ENCODE measurements around the gene ITGAD.

Gene ITGAD

DNA sequence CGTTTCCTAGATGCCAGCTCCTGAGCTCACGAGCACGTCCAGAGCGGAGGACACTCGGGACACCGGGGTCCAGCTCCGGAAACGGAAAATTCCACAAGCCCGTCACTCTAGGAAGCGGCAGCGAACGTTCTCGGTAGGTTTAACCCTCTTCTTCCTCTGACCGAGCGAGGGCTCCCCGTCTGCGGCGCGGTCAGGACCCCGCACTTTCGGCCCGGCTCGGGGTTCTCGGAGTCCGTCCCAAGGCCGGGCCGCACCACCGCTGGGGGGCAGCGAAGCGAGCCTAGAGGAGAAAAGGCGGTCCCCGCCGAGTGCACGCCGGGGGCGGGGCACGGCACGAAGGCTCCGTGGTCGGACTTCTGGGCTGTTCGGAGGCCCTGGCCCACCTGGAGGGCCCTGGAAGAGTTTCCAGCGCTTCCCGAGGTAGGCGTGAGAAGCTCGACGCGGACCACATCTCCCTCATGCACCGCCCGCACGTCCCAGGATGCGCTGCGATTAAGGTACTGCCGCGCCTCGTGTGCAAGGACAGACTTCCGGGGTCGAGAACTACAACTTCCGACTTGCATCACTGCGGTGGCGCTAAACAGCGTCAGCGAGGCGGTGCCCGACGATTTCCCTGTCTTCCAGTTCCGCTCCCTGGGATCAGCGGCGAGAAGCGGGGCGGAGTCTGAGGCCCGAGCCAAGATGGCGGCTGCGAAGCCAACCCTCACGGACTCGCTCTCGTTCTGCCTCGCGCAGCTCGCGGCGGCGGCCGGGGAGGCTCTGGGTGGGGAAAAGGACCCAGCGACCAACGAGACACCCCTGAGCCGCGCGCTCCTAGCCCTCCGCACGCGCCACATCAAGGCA lies 65.9 kb downstream of the ITGAD start, which contains the start of gene ARMC5:
ARMC5 (plus strand) TSS at position 658 of the 843 bp plus-strand sequence; CDS start at position 682, 24 bp downstream.
- DNase-seq (ENCODE audit: low read depth in 2 of 3, low spot score in 1 of 3): peak; percentile 92 to 96 (median 96)

- peak; percentile 98 to 100 (median 100) for DNase-seq (ENCODE audit: low read depth in 2 of 3, low spot score in 1 of 3)
Measured at GRCh38 chr16:31459687-31460581, 66.8 kb downstream of the ITGAD start.

GRCh38 chr16:31460582-31461002 lies 67.5 kb downstream of the ITGAD start:
- DNase-seq (ENCODE audit: low read depth in 2 of 3, low spot score in 1 of 3): no peak

DNA sequence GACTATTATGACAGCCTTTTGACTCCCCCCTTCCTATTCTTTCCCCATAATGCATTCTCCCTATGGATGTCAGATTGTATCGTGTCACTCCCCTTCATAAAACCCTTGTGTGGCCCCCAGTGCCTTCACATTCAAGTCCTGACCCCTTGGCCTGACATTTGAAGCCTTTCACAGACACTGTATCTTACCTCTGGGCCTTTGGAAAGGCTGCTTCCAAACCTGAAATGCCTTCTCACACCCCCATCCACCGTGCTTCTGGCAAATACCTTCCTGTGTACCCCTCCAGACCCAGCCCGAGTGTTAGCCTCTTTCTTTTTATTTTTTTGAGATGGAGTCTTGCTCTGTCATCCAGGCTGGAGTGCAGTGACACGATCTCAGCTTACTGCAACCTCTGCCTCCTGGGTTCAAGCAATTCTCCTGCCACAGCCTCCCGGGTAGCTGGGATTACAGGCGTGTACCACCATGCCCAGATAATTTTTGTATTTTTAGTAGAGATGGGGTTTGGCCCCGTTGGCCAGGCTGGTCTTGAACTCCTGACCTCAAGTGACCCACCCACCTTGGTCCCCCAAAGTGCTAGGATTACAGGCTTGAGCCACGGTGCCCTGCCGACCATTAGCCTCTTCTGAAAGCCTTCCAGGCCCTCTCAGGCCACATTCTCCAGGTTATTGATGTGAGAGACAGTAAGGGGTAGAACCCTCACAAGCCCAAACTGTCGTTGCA lies 68.2 kb downstream of the ITGAD start:
- no peak for DNase-seq (ENCODE audit: low read depth in 2 of 3, low spot score in 1 of 3)

DNA sequence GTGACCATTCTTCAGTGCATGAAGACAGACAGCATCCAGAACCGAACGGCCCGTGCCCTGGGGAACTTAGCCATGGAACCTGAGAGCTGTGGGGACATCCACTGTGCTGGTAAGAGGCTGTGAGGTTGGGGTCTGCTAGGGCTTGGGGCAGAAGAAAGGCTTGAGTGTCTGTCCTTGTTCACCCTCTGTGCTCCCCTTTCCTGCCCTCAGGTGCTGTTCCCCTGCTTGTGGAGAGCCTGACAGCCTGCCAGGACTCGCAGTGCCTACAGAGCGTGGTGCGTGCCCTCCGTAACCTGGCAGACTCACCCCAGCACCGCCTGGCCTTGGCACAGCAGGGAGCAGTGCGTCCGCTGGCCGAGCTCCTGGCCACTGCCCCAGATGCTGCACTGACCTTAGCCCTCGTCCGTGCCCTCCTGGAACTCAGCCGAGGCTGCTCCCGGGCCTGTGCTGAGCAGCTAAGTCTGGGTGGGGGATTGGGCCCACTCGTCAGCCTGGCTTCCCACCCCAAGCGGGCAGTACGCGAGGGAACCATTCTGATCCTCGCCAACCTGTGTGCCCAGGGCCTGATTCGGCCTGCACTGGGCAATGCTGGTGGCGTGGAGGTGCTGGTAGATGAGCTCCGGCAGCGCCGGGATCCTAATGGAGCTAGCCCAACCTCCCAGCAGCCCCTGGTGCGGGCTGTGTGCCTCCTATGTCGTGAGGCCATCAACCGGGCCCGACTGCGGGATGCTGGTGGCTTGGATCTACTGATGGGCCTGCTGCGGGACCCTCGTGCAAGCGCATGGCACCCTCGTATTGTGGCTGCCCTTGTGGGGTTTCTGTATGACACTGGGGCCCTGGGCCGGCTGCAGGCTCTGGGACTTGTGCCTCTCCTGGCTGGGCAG lies 69.0 kb downstream of the ITGAD start:
- no peak for DNase-seq (ENCODE audit: low read depth in 2 of 3, low spot score in 1 of 3)

DNA sequence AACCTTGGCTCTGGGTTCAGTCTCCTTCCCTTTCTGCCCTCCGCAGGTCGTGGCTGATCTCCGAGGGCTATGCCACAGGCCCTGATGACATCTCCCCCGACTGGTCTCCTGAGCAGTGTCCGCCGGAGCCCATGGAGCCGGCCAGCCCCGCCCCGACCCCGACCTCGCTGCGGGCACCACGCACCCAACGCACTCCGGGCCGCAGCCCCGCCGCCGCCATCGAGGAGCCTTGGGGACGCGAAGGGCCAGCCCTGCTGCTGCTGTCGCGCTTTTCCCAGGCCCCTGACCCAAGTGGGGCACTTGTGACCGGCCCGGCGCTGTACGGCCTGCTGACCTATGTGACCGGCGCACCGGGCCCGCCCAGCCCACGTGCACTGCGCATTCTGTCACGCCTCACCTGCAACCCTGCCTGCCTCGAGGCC lies 71.2 kb downstream of the ITGAD start:
- DNase-seq (ENCODE audit: low read depth in 2 of 3, low spot score in 1 of 3): no peak

DNA sequence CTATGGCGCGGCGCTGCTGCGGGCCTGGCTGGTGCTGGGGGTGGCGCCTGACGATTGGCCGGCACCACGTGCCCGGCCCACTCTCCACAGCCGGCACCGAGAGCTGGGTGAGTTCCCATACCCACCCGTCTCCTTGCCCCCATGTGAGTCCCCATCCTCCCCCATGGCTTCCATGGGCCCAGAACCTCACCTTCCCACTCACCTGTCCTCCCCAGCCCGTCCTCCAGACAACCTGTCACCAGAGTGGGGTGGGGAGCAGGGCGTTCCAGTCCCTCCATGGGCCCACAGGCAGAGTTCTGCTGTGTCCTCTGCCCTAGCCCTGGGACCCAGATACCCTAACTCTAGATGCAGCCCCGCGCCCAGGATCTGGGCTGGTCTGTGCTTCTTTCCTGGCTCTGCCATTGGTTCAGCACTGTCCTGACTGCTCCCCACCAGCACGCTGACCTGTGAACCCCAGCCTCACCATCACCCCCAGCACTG lies 71.7 kb downstream of the ITGAD start:
- DNase-seq (ENCODE audit: low read depth in 2 of 3, low spot score in 1 of 3): no peak

GRCh38 chr16:31465788-31466370 lies 72.7 kb downstream of the ITGAD start:
- no peak for DNase-seq (ENCODE audit: low read depth in 2 of 3, low spot score in 1 of 3)

GRCh38 chr16:31466381-31466841 lies 73.3 kb downstream of the ITGAD start:
- DNase-seq (ENCODE audit: low read depth in 2 of 3, low spot score in 1 of 3): no peak

DNA sequence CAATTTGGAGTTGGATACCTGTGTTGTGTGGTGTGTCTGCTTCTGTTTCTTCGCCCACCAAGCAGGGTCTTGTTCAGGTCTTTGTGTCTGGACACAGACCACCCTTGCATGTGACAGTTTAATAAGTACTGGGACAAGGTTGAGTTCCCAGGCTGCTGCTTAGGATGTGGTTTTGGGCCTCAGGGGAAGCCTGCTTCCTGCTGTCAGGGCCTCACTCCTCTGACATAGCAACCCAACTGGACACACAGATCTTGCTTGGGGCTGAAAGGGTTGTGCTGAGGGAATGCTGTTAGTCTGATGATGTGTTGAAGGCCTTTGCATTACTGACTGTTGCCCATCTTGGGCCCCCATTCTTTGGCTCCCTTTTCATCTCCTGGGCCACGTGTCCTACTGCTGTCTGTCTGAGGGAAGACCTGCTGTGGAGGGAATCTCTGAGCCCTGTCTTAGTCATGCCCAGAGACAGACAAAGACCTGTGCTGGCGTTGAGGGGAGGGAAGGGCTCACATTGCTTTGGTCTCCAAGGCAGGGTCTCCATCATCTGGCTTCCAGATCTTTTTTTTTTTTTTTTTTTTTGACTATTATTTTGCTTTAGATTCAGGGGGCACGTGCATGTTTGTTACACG lies 74.1 kb downstream of the ITGAD start:
- no peak for DNase-seq (ENCODE audit: low read depth in 2 of 3, low spot score in 1 of 3)

- no peak for DNase-seq (ENCODE audit: low read depth in 2 of 3, low spot score in 1 of 3)
Measured at GRCh38 chr16:31467858-31468257, 74.7 kb downstream of the ITGAD start.

GRCh38 chr16:31470615-31471014 lies 77.5 kb downstream of the ITGAD start:
- DNase-seq (ENCODE audit: low read depth in 2 of 3, low spot score in 1 of 3): no peak

DNA sequence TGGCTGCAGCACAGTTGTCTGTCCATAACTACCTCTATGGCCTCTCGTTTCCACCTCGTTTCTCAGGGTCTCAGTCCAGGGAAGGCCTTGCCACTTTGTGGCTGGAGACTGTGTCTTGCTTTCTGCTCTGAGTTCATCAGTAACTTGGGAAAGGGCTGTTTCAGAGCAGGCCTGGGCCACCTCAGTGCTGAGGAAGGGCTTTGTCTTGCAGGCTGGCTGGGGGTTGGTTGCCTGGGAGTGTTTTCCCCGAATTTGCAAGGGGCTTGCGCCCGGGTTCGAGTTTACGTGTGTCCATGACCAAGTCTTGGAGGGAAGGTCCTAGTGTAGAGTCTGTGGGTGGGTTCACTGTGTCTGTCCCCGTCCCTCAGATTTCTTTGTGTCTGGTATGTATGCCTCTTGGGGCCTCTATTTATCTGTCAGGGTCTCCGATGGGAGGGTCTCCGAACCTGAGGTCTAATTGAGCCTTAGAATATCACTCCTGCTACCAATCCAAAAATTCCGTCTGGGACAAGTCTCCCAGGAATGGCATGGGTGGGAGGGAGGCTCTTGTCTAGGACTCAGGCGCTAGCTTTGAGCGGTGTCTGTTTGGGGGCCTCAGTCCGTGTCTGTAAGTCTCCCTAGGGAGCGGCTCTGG lies 78.2 kb downstream of the ITGAD start:
- DNase-seq (ENCODE audit: low read depth in 2 of 3, low spot score in 1 of 3): no peak

GRCh38 chr16:31471875-31472708 lies 79.0 kb downstream of the ITGAD start, which contains the start of gene TGFB1I1:
Gene TGFB1I1 (plus strand): TSS chr16:31472152. CDS start chr16:31472189, 37 bp downstream.
- DNase-seq (ENCODE audit: low read depth in 2 of 3, low spot score in 1 of 3): no peak

DNA sequence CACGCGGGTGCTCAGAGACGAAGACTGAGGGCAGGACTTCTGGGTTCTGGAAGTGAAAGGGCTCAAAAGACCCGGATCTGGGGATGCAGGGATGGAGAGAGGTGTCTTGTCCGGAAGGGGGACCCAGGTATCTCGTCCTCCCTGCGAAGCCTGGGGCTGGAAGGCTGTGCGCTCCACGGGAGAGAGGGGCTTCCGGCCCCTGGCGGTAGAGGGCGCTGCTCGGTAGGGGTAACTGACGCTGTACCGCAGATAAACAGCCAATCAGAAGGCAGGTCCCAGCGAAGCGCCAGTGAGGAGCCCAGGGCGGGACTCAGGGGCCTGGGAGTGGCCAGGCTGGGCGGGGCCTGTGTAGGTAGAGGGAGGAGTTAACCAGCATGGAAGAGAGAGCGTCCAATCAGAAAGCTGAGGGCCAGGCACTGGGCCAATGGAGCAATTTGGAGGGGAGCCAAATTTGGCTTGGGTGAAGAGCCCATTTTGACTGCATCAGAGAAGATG lies 79.6 kb downstream of the ITGAD start:
- peak in 1 of 3 donors; percentile 54 for DNase-seq (ENCODE audit: low read depth in 2 of 3, low spot score in 1 of 3)

GRCh38 chr16:31473264-31473984 lies 80.3 kb downstream of the ITGAD start:
- DNase-seq (ENCODE audit: low read depth in 2 of 3, low spot score in 1 of 3): no peak

Measured in stimulated activated CD4-positive, alpha-beta T cell treated with anti-CD3 and anti-CD28 coated beads, Interleukin-12 subunit alpha, Interleukin-12 subunit beta, amount 100 ng/mL, for 48 hours (primary cell).